HepG2 (cell line): Measurements from ENCODE around the gene LDB3.

Source experiments
- IRF2 ChIP-seq: IDR thresholded peaks from 2 replicates; pipeline ENCODE4 v1.6.1; 2018; ENCODE audit warnings: missing genetic modification reagents, missing compliant biosample characterization
- RFX5 ChIP-seq: IDR thresholded peaks from 2 replicates; pipeline ENCODE4 v1.6.1; 2011; ENCODE audit warnings: low read depth, low read length, improper control_type of control experiment
- ZNF3 ChIP-seq: IDR thresholded peaks from 2 replicates; pipeline ENCODE4 v1.7.0; 2017; ENCODE audit warnings: inconsistent platforms
- ZNF792 ChIP-seq: IDR thresholded peaks from 2 replicates; pipeline ENCODE4 v1.6.1; 2016

GRCh38 chr10:86770412-86770960 lies 102.2 kb downstream of the LDB3 start:
- TF ChIP-seq ZNF3: no peak
- TF ChIP-seq RFX5: no peak
- TF ChIP-seq IRF2 (CRISPR knock-in tag): no peak
- no peak for TF ChIP-seq ZNF792
